RWPE1 (cell line): Measurements from ENCODE around the gene MAP2K4.

ENCODE experiments used
- CTCF ChIA-PET: fragments of 350-600 bp; sonication (Branson Sonifier 250); formaldehyde crosslinking; extraction: SDS; loops from one replicate; lab custom pipeline; 2021; lab: Yijun Ruan, JAX
- POLR2A ChIA-PET: fragments of 400-600 bp; formaldehyde crosslinking; extraction: SDS; loops from one replicate; lab custom pipeline; 2020; ENCODE audit warnings: antibody characterized with exemption; ENCODE audit not compliant: low non-redundant PET; lab: Yijun Ruan, JAX
- DNase-seq: peaks from one replicate; pipeline ENCODE4 v3.0.0; 2012; ENCODE audit warnings: low spot score
- H3K27ac ChIP-seq: fragments of 450-650 bp; 2 replicates; pipeline ENCODE4 v1.5.1; 2017
- TF ChIP-seq, protein P1 (sequence below): fragments of 450-650 bp; conservative IDR thresholded peaks from 2 replicates; pipeline ENCODE4 v1.5.1; 2017; ENCODE audit warnings: low read depth, mild to moderate bottlenecking

MAP2K4 gene

DNA sequence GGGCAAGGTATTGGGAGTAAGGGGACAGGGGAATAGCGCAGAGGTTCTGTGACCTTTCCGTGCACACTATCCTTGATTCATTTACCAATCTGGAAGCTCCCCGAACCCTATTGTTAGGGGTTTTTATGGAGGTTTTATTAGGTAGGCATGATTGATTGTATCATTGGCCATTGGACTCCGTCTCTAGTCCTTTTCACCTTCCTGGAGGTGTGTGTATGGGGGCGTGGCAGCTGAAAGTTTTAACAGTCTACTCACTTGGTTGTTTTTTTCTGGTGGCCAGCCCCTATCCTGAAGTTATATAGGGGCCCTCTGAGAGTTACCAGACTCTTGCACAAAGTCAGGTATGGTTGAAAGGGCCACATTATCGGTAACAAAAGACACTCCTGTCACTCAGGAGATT lies 23.0 kb downstream of the MAP2K4 start:
- no peak overlapping the region for H3K27ac ChIP-seq
- CTCF ChIA-PET = no interaction called here
- TF ChIP-seq, protein P1, sequence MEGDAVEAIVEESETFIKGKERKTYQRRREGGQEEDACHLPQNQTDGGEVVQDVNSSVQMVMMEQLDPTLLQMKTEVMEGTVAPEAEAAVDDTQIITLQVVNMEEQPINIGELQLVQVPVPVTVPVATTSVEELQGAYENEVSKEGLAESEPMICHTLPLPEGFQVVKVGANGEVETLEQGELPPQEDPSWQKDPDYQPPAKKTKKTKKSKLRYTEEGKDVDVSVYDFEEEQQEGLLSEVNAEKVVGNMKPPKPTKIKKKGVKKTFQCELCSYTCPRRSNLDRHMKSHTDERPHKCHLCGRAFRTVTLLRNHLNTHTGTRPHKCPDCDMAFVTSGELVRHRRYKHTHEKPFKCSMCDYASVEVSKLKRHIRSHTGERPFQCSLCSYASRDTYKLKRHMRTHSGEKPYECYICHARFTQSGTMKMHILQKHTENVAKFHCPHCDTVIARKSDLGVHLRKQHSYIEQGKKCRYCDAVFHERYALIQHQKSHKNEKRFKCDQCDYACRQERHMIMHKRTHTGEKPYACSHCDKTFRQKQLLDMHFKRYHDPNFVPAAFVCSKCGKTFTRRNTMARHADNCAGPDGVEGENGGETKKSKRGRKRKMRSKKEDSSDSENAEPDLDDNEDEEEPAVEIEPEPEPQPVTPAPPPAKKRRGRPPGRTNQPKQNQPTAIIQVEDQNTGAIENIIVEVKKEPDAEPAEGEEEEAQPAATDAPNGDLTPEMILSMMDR = no peak
- POLR2A ChIA-PET = no interaction called here
- DNase-seq = no peak

DNA sequence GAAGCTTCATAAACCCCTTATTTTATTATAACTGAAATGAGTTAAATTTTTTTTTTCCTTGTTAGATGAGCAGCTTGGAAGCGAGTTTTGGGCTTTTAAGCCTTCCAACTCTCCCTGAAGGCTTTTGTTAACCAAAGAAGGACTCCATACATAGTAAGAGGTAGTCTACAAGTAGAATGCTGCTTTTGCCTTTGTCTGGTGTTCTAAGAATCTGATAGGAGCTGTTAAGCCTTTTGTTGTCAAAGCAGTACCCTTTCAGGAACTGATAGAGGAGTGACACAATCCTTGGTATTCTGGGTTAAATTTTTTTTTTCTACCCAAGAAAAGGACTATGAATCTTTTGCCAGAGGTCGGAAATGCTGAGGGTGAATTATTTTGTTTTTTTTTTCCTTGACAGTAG lies 26.1 kb downstream of the MAP2K4 start:
- no peak overlapping the region for H3K27ac ChIP-seq
- TF ChIP-seq, protein P1 = no peak
- ChIA-PET POLR2A (no interaction called here), CTCF (no interaction called here)
- no peak for DNase-seq

GRCh38 chr17:12047681-12048376 lies 27.2 kb downstream of the MAP2K4 start:
- TF ChIP-seq, protein P1 = no peak
- no peak for DNase-seq
- H3K27ac ChIP-seq = no peak overlapping the region
- CTCF ChIA-PET = no interaction called here
- POLR2A ChIA-PET = no interaction called here

- TF ChIP-seq, protein P1 = no peak
- CTCF ChIA-PET = interaction anchor here (0.6 to 0.7 kb wide), 2 partner anchors 13 to 57 kb away, joined by 3 to 5 read pairs; no protein-coding TSS in a partner anchor
- H3K27ac ChIP-seq = no peak overlapping the region
- no peak for DNase-seq
- POLR2A ChIA-PET = no interaction called here
These were observed 28.3 kb downstream of the MAP2K4 start for GRCh38 chr17:12048843-12049473.

DNA sequence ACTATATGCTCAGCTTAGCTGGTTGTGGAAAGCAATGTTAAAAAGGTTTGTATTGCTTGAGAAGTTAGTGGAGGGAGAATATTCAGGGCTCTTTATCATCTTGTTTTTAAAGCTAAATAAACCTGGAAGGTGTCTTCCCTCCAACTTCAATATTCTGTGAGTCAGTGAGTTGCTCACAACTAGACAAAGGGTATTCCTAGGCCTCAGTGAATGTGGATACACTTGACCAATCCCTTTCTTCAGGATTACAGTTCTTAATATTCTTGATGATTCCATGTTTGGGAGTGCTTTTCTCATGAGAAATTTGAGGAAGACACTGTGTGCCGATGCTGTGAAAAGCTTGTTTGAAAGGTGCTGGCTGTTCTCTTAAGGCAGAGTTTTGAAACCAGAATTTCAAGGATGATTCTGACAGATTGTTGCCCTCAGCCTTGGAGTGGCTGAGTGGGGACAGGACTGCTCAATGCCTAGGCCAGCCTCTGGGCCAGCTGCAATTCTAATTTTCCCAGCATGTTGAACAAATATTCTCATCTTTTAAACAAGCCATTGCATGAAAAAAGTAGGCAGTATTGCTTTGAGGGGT lies 30.1 kb downstream of the MAP2K4 start:
- TF ChIP-seq, protein P1 = no peak
- CTCF ChIA-PET = no interaction called here
- no peak for DNase-seq
- POLR2A ChIA-PET = no interaction called here
- H3K27ac ChIP-seq = no peak overlapping the region

DNA sequence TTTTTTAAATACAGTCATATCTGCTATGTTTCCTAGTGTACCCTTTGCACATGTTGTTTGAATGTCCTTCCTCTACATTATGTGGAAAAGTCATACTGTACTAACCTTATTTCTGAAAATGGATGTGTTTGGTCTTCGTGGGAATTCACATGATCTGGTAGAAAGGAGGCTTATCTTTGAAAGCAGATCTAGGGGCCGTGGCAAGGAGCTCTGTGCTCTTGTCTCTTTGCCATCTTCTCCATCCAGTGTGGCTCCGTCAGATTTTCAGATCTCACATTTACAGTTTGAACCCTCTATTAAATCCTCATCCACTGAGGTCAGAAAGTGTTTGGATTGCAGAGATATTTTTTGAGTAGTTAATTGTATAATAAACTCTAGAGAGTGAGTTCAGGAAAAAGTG lies 32.9 kb downstream of the MAP2K4 start:
- TF ChIP-seq, protein P1 = no peak
- ChIA-PET POLR2A (no interaction called here), CTCF (interaction anchor here (0.6 to 0.7 kb wide), 2 partner anchors 56 to 98 kb away, joined by 3 to 6 read pairs; no protein-coding TSS in a partner anchor)
- H3K27ac ChIP-seq = no peak overlapping the region
- DNase-seq = no peak
